Activated CD4-positive, alpha-beta T cell treated with anti-CD3 and anti-CD28 coated beads, Interleukin-2, amount 50 U/mL, for 4 hours (primary cell): ENCODE results near the gene METRN.

ENCODE experiments used
- DNase-seq, 2 experiments: peaks; one replicate each; pipeline ENCODE4 v3.0.0-alpha.2; 2020

METRN gene

GRCh38 chr16:711084-711483 lies 3.8 kb upstream of the METRN start:
- no peak for DNase-seq

DNA sequence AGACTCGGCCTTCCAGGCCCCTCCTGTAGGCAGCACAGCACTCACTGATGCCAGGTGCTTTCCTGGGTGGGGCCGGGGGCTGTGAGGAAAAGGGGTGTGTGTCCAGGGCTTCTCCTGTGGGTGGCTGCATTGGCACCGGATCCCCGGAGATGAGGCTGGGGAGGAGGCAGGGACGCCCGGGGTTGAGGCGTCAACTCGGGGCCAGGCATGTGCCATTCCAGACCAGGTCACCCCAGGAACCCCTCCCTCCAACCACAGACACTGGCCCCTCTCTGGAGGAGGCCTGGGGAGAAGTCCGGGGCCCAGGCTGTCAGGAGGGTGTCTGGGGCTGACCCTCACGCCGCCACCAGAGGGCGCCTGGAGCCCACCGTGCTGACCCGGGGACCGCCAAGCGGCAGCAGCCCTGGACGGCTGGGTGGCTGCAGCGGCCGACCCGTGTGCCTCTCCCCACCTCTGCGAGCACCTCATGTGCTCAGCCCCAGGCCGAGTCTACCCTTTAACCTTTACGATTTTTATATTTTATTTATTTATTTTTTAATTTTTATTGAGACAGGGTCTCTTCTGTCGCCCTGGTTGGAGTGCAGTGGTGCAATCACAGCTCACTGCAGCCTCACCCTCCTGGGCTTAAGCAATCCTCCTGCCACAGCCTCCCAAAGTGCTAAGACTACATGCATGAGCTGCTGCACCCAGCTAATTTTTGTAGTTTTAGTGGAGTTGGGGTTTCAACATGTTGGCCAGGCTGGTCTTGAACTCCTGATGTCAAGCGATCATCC lies 3.2 kb upstream of the METRN start:
- peak; percentile 73 to 74 for DNase-seq

DNA sequence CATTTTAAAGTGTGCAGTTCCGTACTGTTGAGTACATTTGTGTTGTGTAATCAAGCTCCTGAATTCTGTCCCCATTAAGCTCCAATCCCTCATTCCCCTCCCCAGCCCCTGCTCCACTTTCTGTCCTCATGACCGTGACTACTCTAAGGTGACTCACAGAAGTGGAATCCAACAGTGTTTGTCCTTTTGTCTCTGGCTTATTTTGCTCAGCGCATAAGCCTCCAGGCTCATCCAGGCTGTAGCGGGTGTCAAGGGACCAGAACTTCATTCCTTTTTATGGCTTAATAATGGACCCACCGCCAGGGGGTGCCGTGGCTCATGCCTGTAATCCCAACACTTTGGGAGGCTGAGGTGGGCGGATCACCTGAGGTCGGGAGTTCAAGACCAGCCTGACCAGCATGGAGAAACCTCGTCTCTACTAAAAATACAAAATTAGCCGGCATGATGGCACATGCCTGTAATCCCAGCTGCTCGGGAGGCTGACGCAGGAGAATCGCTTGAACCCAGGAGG lies 2.1 kb upstream of the METRN start:
- peak; percentile 38 to 40 for DNase-seq

DNA sequence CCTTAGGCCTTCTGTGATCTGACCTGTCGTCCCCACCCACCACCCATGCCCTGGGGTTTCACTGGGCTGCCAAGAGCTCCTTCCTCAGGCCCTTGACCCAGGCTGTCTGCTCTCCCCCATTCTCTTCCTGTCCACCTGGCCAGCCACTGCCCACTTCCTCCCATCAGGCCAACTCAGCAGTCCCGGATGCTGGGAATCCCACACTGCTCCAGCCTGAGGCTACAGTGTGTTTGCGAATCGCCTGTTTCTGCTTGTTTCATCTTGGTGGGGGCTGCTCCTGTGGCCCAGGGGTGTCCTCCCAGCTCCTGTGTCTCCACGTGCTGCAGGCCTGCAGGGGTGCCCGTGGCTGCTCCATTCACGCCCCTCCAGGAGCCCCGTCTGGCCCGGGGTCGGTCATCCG lies 839 bp upstream of the METRN start:
- no peak for DNase-seq

DNA sequence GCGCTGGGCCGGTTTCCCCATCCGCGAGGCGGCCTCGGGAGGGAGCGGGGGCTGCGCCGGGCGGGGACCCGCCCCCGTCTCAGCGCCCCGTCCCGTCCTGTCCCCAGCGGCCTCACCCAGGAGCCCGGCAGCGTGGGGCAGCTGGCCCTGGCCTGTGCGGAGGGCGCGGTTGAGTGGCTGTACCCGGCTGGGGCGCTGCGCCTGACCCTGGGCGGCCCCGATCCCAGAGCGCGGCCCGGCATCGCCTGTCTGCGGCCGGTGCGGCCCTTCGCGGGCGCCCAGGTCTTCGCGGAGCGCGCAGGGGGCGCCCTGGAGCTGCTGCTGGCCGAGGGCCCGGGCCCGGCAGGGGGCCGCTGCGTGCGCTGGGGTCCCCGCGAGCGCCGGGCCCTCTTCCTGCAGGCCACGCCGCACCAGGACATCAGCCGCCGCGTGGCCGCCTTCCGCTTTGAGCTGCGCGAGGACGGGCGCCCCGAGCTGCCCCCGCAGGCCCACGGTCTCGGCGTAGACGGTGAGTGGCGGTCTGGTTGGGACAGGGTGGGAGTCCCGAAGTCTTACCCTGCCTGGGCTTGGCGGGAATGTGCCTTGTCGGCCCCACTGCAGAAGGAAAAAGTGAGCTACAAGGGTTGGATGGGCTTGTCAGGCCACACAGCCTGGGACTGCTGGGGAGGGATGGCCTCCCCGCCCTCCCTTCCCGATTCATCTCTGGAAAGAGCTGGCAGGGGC lies 720 bp downstream of the METRN start:
- no peak for DNase-seq

GRCh38 chr16:716200-716568 lies 1.3 kb downstream of the METRN start:
- DNase-seq, result no peak

GRCh38 chr16:716768-717325 lies 1.9 kb downstream of the METRN start:
- DNase-seq, result no peak

DNA sequence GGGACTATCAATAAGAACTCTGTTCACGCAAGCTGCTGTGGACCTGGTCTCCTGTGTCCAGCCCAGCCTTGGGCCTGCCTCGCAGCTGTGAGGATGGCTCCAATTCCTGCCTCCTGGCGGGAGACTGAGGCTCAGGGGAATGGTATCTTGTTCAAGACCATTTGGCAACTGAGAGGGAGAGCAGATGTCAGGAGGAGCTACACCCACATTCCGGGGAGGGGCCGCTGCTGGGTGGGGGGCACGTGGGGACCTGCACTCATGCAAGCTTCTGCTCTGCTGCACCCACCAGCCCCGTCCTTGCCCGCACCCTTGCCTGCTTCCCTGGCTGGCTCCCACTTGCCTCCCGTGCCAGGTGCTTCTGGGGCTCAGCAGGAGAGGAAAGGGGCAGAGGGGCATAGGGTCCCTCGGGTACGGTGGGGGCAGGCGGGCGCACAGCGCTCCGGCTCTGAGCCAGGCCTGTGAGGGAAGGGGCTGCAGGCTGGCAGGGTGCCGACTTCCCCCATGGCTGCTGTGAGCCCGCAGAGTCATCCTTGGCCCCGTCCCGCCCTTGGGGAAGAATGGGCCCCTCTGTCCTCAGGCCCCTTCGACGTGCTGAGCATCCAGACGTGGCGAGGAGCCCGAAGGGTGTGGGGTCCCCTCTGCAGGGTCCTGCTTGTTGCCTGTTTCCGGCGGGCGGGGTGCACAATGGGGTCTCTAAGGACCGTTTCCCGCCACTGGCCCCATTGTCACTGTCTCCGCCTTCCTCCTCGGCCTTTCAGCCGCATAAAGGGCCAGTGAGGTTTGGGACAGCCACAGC lies 2.7 kb downstream of the METRN start:
- no peak for DNase-seq

DNA sequence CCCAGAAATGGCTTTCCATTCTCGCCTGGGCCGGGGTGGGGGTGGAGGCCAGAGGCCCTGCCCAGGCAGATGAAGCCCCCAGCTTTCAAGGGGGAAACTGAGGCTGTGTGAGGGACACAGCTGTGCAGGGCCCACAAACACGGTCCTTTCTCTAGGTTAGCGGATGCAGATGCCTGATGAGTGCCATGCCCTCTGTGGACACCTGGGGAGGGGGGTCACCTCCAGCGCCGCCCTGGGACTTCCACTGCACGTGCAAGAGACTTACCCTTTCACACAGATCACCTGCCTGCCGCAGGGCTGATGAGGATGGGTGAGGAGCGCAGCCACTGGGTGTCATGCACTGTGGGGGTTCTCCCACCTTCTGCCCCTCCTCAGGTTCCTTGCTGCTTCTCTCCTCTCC lies 3.5 kb downstream of the METRN start:
- DNase-seq, result no peak

GRCh38 chr16:718922-719321 lies 4.0 kb downstream of the METRN start:
- DNase-seq, result no peak

DNA sequence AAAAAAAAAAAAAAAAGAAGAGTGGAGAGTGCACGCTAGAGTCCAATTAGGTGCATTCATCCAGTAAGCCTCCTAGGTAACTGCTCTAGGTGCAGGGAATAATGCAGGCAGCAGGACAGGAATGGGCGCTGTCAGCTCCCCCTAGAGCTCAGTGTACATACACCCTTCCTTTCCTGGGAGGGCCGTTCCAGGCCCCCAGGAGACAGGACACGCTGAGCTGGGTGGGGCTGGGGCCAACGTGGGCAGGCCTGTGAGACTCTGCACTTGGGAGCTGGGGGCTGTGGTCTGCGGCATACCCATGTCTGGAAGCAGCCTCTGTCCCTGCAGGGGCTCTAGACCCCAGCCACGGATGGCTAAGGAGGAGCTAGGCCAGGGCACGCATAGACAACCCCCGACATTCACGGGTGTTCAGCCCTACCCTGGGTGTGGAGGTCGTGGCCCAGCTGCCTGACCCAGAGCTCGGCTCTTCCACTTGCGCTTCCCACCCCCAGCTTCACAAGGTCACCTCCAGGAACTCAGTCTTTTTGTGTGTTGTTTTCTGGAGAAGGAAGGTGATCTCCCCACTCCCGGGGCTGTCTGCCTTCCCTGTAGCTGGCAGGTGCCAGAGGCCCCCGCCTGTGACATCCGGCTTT lies 5.0 kb downstream of the METRN start:
- no peak for DNase-seq

DNA sequence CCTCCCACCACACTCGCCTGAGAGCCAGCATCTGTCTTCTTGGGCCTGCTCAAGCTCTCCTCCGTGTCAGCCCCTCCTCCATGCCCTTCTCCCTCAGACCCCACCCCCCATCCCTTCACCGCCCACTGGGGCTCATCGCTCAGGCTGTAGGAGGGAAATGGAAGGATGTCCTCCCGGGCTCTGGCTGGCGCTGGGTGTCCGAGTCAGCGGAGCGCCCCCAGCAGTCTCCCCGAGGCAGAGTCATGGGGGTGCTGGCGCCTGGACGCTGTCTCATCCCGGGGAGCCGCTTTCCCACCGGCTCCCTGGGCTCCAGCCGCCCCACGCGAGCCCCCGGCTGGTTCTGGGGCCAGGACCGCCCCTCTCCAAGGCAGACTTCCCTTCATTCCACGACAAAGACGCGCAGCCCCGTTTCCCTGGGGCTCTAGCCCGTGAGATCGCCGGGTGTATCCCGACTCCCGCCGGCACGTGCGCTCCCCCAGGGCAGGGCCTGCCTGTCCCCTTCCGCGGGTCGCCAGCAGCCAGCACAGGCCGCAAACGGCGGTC lies 5.6 kb downstream of the METRN start:
- peak in 1 of 2 experiments; percentile 26 for DNase-seq

DNA sequence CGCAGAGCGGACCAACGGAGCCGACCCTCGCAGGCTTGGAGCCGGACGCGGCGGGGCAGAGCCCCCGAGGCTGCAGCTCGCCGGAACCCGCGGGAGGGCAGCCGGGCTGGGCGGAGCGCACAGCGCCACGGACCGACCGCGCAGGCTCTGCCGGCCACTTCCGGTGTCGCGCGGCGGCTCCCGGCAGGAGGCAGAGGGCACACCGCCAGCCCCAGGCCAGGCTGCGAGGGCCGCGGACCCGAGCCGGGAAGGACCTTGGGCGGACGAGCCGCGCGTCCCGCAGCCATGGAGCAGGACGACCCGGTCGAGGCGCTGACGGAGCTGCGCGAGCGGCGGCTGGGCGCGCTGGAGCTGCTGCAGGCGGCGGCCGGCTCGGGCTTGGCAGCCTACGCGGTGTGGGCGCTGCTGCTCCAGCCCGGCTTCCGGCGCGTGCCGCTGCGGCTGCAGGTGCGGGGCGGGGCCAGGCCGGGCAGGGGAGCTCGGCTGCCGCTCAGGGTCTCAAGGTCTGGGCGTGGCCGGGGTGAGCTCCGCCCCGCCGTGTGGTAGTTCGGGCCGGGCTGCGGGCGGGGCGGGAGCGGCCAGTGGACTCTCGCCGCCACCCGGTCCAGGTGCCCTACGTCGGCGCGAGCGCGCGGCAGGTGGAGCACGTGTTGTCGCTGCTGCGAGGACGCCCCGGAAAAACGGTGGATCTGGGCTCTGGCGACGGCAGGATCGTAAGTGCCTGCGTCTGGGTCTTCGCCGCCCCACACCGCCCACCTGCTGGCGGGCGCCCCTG lies 6.3 kb downstream of the METRN start, which contains the start of gene ANTKMT:
Gene ANTKMT (plus strand): TSS at position 157 of the 775 bp plus-strand sequence. CDS start 129 bp downstream, at position 286.
- DNase-seq, result peak in 1 of 2 experiments; percentile 35

GRCh38 chr16:721765-722540 lies 7.0 kb downstream of the METRN start:
- no peak for DNase-seq

GRCh38 chr16:722835-723633 lies 8.1 kb downstream of the METRN start:
- no peak for DNase-seq

DNA sequence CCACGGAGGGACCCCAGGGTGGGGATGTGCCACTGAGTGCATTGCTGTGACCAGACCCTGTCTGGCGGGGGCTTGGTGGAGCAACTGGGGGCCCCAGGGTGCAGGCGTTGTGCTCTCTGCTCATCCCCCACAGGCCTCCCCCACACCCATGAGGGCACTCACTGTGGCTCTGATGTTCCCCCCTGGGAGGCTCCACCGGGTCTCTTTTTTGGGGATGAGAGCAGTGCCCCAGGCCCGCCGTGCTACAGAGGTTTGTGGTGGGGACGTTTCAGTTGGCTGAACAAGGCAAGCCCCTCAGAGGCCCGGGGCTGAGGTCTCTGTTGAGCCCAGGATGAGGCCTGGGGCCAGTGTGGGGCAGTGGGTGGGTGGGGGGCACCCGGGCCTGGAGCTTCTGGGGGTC lies 8.8 kb downstream of the METRN start:
- DNase-seq, result no peak

DNA sequence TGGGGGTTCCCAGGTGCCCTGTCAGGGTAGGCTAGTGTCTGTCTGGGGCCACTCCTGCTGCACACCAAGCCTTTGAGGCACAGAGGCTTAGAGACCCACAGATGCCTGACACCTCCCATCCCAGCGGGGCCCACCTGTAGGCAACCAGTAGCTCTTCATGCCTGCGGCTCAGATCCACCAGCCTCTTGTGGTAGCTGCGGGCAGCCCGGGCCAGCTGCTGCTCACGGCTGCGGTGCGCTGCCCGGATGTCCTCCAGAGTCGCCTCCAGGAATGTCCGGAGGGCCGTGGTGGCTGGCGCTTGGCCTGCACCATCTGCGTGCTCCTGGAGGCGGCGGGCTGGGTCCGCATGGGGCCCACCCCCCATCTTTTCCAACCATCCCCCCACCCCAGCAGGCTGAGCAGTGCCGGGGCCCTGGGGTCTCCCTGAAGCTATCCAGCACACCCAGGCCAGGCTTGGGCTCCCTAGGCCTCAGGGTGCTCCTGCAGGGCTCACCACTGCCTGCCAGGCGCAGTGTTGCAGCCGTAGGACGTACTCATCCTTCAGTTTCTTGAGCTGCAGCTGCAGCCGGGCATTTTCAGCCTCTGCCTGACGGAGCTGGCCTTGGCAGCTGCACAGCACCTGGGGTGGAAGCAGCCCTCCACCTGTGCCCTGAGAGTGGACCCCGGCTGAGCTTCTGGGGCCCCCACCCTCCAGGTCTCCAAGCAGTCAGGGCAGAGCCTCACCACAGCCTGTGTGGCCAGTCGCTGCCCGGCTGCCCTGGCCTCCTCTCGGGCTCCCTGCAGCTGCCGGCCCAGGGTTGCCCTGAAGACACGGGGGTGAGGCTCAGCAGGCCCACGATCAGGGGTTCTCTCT lies 9.5 kb downstream of the METRN start:
- no peak for DNase-seq

DNA sequence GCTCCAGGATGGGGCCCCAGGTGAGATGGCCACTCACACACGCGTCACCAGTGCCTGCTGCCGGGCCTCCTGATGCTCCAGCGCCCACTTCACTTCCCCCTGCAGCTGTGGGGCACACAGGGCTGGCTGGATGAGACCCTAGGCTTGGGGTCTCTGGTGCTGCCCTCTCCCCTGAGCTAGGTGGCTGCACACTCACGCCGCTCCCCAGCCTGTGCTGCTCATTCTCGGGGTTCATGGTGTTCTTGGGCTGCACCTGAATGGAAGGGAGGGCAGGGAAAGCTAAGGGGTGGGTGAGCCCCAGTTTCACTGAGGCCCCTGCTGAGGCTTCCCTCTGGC lies 10.1 kb downstream of the METRN start:
- DNase-seq, result no peak
